ENCODE results near the gene ALDH1A2. TPM values are rescaled to one million over a fixed set of nuclear protein-coding genes. Genes with fewer than 3 reads are reported as not detected.

The ALDH1A2 gene
- total RNA-seq, 2 donors from 2014 or later, result not detected

DNA sequence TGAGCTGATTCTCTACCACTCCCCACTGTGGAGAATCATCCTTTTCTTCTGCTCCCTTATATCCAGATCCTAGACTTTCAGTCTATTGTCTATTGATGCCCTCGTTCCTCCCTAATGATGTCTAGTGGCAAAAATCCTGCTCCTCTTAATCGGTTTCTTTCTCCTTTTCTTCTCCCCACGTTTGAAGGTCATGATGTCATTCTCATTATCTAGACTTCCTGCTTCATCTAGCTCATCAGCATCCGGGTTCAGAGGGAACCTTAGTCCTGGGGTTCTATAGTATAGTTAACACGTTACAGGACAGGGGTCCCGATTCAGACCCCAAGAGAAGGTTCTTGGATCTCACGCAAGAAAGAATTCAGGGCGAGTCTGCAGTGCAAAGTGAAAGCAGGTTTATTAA lies 14.9 kb upstream of the ALDH1A2 start:
- Histone ChIP-seq H3K4me3 (ENCODE audit: low read length) (no peak overlapping the region), H3K4me1 (ENCODE audit: control insufficient read depth, insufficient read depth, low read length) (no peaks in the 10 kb centered on the region), H3K36me3 (ENCODE audit: control insufficient read depth, insufficient read depth, low read length) (no peaks in the 10 kb centered on the region), H3K9ac (ENCODE audit: extremely low read depth, low read length, poor library complexity, severe bottlenecking) (no peak overlapping the region), H3K27me3 (ENCODE audit: control insufficient read depth, insufficient read depth, low read length, poor library complexity, severe bottlenecking) (no peaks in the 10 kb centered on the region), H3K9me3 (ENCODE audit: control insufficient read depth, low read length) (no peaks in the 10 kb centered on the region), H3K27ac (ENCODE audit: low read depth, low read length) (no peak overlapping the region)
- Mint-ChIP-seq H3K9me3 (no peaks in the 10 kb centered on the region), H3K4me1 (peaks cover 5% of the 10 kb centered on the region), H3K36me3 (ENCODE audit: low read depth) (no peaks in the 10 kb centered on the region), H3K4me3 (no peak overlapping the region), H3K27me3 (ENCODE audit: insufficient read depth) (no peaks in the 10 kb centered on the region), H3K27ac (no peak overlapping the region)
- WGBS, 2 experiments (ENCODE audit: insufficient coverage in 1 of 2, insufficient read length in 1 of 2), result 81 to 82% methylated on average over 6 to 8 of the region's 8 CpGs
- TF ChIP-seq, protein P1, sequence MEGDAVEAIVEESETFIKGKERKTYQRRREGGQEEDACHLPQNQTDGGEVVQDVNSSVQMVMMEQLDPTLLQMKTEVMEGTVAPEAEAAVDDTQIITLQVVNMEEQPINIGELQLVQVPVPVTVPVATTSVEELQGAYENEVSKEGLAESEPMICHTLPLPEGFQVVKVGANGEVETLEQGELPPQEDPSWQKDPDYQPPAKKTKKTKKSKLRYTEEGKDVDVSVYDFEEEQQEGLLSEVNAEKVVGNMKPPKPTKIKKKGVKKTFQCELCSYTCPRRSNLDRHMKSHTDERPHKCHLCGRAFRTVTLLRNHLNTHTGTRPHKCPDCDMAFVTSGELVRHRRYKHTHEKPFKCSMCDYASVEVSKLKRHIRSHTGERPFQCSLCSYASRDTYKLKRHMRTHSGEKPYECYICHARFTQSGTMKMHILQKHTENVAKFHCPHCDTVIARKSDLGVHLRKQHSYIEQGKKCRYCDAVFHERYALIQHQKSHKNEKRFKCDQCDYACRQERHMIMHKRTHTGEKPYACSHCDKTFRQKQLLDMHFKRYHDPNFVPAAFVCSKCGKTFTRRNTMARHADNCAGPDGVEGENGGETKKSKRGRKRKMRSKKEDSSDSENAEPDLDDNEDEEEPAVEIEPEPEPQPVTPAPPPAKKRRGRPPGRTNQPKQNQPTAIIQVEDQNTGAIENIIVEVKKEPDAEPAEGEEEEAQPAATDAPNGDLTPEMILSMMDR (conservative IDR thresholded peaks at IDR 0.05), result no peak
- DNase-seq, result no peak

DNA sequence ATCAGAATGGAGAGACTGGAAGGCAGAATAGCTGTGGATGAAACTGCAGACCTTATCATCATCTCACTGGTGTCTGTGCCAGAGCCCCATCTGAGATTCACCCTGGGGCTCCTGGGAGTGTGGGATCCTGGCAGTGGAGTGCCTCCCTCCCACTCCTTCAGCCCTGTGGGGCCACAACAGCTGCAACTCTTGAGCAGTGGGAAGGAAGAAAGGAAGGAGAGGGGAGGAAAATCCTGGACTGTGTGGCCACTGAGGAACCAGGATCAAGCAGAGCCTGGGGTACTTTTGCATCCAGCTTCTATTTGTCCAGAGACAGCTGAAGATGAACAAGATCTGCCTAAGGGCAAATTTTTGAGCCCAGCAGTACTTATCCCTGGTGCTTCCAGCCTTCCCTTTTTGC lies 13.1 kb upstream of the ALDH1A2 start:
- H3K27ac Mint-ChIP-seq, result no peak overlapping the region
- H3K9me3 ChIP-seq (ENCODE audit: control insufficient read depth, low read length), result no peaks in the 10 kb centered on the region
- H3K27ac ChIP-seq (ENCODE audit: low read depth, low read length), result no peak overlapping the region
- no peaks in the 10 kb centered on the region for H3K36me3 Mint-ChIP-seq (ENCODE audit: low read depth)
- TF ChIP-seq, protein P1 (conservative IDR thresholded peaks at IDR 0.05), result no peak
- peaks cover 2% of the 10 kb centered on the region for H3K27me3 Mint-ChIP-seq (ENCODE audit: insufficient read depth)
- no peaks in the 10 kb centered on the region for H3K9me3 Mint-ChIP-seq
- H3K4me1 Mint-ChIP-seq, result peaks cover 5% of the 10 kb centered on the region
- no peaks in the 10 kb centered on the region for H3K27me3 ChIP-seq (ENCODE audit: control insufficient read depth, insufficient read depth, low read length, poor library complexity, severe bottlenecking)
- no peaks in the 10 kb centered on the region for H3K36me3 ChIP-seq (ENCODE audit: control insufficient read depth, insufficient read depth, low read length)
- H3K4me3 ChIP-seq (ENCODE audit: low read length), result no peak overlapping the region
- no peaks in the 10 kb centered on the region for H3K4me1 ChIP-seq (ENCODE audit: control insufficient read depth, insufficient read depth, low read length)
- no peak overlapping the region for H3K4me3 Mint-ChIP-seq
- no peak for DNase-seq
- no peak overlapping the region for H3K9ac ChIP-seq (ENCODE audit: extremely low read depth, low read length, poor library complexity, severe bottlenecking)

- no peak overlapping the region for H3K27ac Mint-ChIP-seq
- no peak overlapping the region for H3K4me3 ChIP-seq (ENCODE audit: low read length)
- DNase-seq, result no peak
- H3K9me3 Mint-ChIP-seq, result no peaks in the 10 kb centered on the region
- 14 to 35% methylated on average over 1 of the region's 1 CpG for WGBS, 2 experiments (ENCODE audit: insufficient coverage in 1 of 2, insufficient read length in 1 of 2)
- TF ChIP-seq, protein P1 (conservative IDR thresholded peaks at IDR 0.05), result peak; percentile 68
- H3K36me3 ChIP-seq (ENCODE audit: control insufficient read depth, insufficient read depth, low read length), result no peaks in the 10 kb centered on the region
- H3K4me3 Mint-ChIP-seq, result no peak overlapping the region
- H3K9me3 ChIP-seq (ENCODE audit: control insufficient read depth, low read length), result no peaks in the 10 kb centered on the region
- H3K36me3 Mint-ChIP-seq (ENCODE audit: low read depth), result no peaks in the 10 kb centered on the region
- no peak overlapping the region for H3K27ac ChIP-seq (ENCODE audit: low read depth, low read length)
- H3K4me1 ChIP-seq (ENCODE audit: control insufficient read depth, insufficient read depth, low read length), result no peaks in the 10 kb centered on the region
- H3K4me1 Mint-ChIP-seq, result peaks cover 5% of the 10 kb centered on the region
- no peaks in the 10 kb centered on the region for H3K27me3 ChIP-seq (ENCODE audit: control insufficient read depth, insufficient read depth, low read length, poor library complexity, severe bottlenecking)
- H3K27me3 Mint-ChIP-seq (ENCODE audit: insufficient read depth), result peaks cover 4% of the 10 kb centered on the region
- no peak overlapping the region for H3K9ac ChIP-seq (ENCODE audit: extremely low read depth, low read length, poor library complexity, severe bottlenecking)
These were observed 11.9 kb upstream of the ALDH1A2 start for GRCh38 chr15:58077427-58077826.
